ENCODE data around the gene MT1B.

Gene MT1B

DNA sequence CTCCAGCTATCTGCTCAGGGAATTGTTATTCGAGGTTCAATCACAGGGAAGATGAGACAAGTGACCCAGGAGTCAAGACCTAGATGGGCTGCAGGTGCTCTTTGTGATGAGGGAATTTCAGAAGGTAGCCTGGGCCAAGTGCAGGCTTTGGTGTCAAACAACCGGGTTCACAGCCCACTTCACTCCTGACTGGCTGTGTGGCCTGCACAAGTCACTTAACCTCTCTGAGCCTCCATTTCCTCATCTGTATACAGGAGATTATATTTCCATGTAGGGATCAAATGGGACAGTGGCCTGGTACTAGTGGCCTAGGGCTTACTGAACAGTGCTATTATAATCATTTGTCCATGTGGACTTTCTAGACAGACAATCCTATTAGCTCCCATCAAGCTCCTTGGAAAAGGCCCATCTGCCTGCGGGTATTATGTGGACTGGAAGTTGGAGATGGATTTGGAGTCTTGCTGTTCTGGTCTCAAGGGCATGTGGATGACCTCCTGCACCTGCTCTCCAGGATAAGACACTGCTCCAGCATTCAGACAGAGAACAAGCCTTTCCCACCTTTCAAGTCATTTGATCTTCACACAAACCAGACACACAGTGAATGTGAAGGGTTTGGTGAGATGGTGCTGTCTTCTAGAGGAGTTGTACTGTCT lies 27.5 kb downstream of the MT1B start:
- no peak for DNase-seq (ENCODE audit: low spot score in 2 of 2)
- H3K4me3 Mint-ChIP-seq: no peak overlapping the region
- ATAC-seq (replicated peaks; ENCODE audit: extremely low read depth, poor library complexity, severe bottlenecking): no peak
- peaks cover 23% of the 10 kb centered on the region for H3K27me3 Mint-ChIP-seq
- H3K36me3 Mint-ChIP-seq (ENCODE audit: insufficient read depth): peaks cover 12% of the 10 kb centered on the region
- peaks cover 28% of the 10 kb centered on the region for H3K4me1 Mint-ChIP-seq
- no peak overlapping the region for H3K27ac Mint-ChIP-seq (ENCODE audit: low read depth)
- no peaks in the 10 kb centered on the region for H3K9me3 Mint-ChIP-seq

DNA sequence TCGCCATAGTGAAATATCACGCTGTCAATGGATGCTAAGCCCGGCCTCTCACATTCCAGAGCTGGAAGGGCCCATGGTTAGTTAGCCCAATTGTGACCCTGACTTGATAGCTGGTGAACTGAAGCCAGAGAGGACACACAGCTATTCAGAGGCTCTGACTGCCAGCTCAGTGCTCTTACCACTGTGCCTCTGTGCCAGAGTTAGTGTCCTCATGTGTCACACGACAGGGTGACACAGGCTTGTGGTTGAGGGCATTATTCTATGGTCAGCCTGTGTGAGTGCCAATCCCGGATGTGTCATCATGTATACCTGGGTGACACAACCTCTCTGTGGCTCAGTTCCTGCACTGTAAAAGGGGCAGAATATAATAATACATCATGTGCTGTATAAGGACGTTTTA lies 28.1 kb downstream of the MT1B start:
- Mint-ChIP-seq H3K4me3 (no peak overlapping the region), H3K4me1 (peaks cover 29% of the 10 kb centered on the region), H3K36me3 (ENCODE audit: insufficient read depth) (peaks cover 12% of the 10 kb centered on the region), H3K27ac (ENCODE audit: low read depth) (no peak overlapping the region), H3K9me3 (no peaks in the 10 kb centered on the region), H3K27me3 (peaks cover 17% of the 10 kb centered on the region)
- DNase-seq (ENCODE audit: low spot score in 2 of 2) (no peak), ATAC-seq (replicated peaks; ENCODE audit: extremely low read depth, poor library complexity, severe bottlenecking) (no peak)

DNA sequence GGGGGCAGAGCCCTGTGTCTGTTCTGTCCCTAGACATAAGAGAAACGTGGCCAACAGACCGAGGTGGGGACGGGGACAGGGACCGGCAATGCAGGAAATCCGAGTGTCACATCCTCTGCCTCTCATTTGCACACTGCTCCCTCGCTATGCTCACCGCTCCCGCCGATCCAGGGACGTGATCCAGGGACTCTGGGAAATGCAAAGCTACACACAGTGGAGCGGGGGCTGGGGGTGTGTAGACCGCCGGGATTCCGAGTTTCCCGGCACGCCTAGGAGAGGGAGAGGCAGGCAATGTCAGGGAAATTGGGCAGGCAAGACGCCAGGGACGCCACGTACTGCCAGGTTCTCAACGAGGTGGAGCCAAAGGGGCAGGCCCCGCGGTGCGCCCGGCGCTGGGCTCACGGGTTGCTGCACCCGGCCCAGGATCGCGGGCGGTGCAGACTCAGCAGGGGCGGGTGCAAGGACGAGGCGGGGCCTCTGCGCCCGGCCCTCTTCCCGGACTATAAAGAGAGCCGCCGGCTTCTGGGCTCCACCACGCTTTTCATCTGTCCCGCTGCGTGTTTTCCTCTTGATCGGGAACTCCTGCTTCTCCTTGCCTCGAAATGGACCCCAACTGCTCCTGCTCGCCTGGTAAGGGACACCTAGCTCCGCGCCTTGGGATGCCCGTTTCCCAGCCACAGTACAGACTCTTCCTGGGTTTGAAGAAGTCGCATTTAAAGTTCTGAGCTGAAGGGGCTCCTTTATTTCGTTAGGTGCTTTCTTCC lies 30.4 kb downstream of the MT1B start, which contains the start of gene MT1X:
TSS of gene MT1X (plus strand) at position 532 of the 764 bp plus-strand sequence. CDS start at position 603, 71 bp downstream.
- Mint-ChIP-seq H3K36me3 (ENCODE audit: insufficient read depth) (peaks cover 12% of the 10 kb centered on the region), H3K27me3 (no peaks in the 10 kb centered on the region), H3K27ac (ENCODE audit: low read depth) (peak within 1 kb of the TSS; percentile 92), H3K4me1 (peaks cover 23% of the 10 kb centered on the region), H3K9me3 (no peaks in the 10 kb centered on the region), H3K4me3 (peak within 1 kb of the TSS; percentile 93)
- DNase-seq (ENCODE audit: low spot score in 2 of 2): peak; percentile 80 to 82
- peak; percentile 99 for ATAC-seq (replicated peaks; ENCODE audit: extremely low read depth, poor library complexity, severe bottlenecking)

- Mint-ChIP-seq H3K27ac (ENCODE audit: low read depth) (peak overlapping the region; percentile 92), H3K4me3 (peak overlapping the region; percentile 93), H3K4me1 (peaks cover 23% of the 10 kb centered on the region), H3K9me3 (no peaks in the 10 kb centered on the region), H3K27me3 (no peaks in the 10 kb centered on the region), H3K36me3 (ENCODE audit: insufficient read depth) (peaks cover 12% of the 10 kb centered on the region)
- peak; percentile 9 for ATAC-seq (replicated peaks; ENCODE audit: extremely low read depth, poor library complexity, severe bottlenecking)
- no peak for DNase-seq (ENCODE audit: low spot score in 2 of 2)
These were observed 31.2 kb downstream of the MT1B start for GRCh38 chr16:56682703-56683397.

DNA sequence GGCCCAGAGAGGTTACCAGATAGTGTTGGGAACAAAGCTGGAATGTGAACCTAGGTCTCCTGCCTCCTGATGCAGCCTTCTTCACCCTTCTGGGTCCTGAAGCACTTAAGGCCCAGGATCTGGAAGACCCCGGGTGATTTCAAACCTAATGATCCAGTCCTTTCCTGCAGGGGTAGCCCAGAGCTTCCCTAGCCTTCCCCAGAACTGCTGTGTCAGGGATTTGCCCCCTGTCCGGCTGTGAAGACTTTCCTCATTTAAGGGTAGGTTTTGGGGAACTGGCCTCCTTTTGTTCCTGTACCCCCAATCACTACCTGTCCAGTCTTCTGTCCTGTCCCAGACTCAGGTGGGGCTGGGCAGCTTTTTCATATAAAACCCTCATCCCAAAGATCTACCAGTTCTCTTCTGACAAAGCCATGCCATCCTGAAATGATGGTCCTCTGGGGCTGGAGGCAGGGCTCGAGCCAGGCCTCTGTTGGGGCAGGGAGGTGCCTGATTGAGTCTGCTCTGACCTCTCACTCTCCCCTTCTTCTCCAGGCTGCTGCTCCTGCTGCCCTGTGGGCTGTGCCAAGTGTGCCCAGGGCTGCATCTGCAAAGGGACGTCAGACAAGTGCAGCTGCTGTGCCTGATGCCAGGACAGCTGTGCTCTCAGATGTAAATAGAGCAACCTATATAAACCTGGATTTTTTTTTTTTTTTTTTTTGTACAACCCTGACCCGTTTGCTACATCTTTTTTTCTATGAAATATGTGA lies 31.9 kb downstream of the MT1B start:
- H3K4me3 Mint-ChIP-seq: peak overlapping the region; percentile 93
- DNase-seq (ENCODE audit: low spot score in 2 of 2) (no peak), ATAC-seq (replicated peaks; ENCODE audit: extremely low read depth, poor library complexity, severe bottlenecking) (no peak)
- no peaks in the 10 kb centered on the region for H3K9me3 Mint-ChIP-seq
- H3K4me1 Mint-ChIP-seq: peaks cover 23% of the 10 kb centered on the region
- peaks cover 12% of the 10 kb centered on the region for H3K36me3 Mint-ChIP-seq (ENCODE audit: insufficient read depth)
- H3K27ac Mint-ChIP-seq (ENCODE audit: low read depth): no peak overlapping the region
- H3K27me3 Mint-ChIP-seq: no peaks in the 10 kb centered on the region

- H3K9me3 Mint-ChIP-seq: no peaks in the 10 kb centered on the region
- H3K4me1 Mint-ChIP-seq: peaks cover 23% of the 10 kb centered on the region
- H3K27me3 Mint-ChIP-seq: no peaks in the 10 kb centered on the region
- peak overlapping the region; percentile 93 for H3K4me3 Mint-ChIP-seq
- no peak for ATAC-seq (replicated peaks; ENCODE audit: extremely low read depth, poor library complexity, severe bottlenecking)
- DNase-seq (ENCODE audit: low spot score in 2 of 2): no peak
- H3K36me3 Mint-ChIP-seq (ENCODE audit: insufficient read depth): peaks cover 12% of the 10 kb centered on the region
- H3K27ac Mint-ChIP-seq (ENCODE audit: low read depth): no peak overlapping the region
These were observed 32.7 kb downstream of the MT1B start for GRCh38 chr16:56684256-56684925.

- Mint-ChIP-seq H3K4me1 (peaks cover 23% of the 10 kb centered on the region), H3K36me3 (ENCODE audit: insufficient read depth) (peaks cover 12% of the 10 kb centered on the region), H3K27me3 (no peaks in the 10 kb centered on the region), H3K9me3 (no peaks in the 10 kb centered on the region), H3K27ac (ENCODE audit: low read depth) (no peak overlapping the region), H3K4me3 (no peak overlapping the region)
- no peak for DNase-seq (ENCODE audit: low spot score in 2 of 2)
- no peak for ATAC-seq (replicated peaks; ENCODE audit: extremely low read depth, poor library complexity, severe bottlenecking)
These were observed 33.4 kb downstream of the MT1B start for GRCh38 chr16:56684926-56685590.

DNA sequence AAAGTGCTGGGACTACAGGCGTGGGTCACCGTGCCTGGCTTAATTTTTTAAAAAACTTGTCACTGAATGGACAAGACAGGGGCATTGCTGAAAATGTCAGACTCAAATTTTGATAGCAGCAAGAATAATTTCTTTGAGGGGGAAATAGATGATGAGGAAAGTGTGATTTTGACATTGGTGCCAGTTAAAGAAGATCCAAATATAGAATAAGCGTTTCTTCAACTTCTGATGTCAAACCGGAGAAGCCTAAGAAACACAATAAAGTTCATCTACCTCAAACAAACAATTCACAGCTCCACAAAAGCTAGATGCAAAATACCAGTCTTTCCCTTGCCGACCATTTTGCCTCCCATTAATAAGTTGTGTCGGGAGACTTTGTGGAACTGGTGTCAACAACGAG lies 35.1 kb downstream of the MT1B start:
- ATAC-seq (replicated peaks; ENCODE audit: extremely low read depth, poor library complexity, severe bottlenecking) (no peak), DNase-seq (ENCODE audit: low spot score in 2 of 2) (no peak)
- H3K36me3 Mint-ChIP-seq (ENCODE audit: insufficient read depth): peaks cover 11% of the 10 kb centered on the region
- no peak overlapping the region for H3K4me3 Mint-ChIP-seq
- no peaks in the 10 kb centered on the region for H3K27me3 Mint-ChIP-seq
- no peak overlapping the region for H3K27ac Mint-ChIP-seq (ENCODE audit: low read depth)
- H3K9me3 Mint-ChIP-seq: no peaks in the 10 kb centered on the region
- peaks cover 17% of the 10 kb centered on the region for H3K4me1 Mint-ChIP-seq

DNA sequence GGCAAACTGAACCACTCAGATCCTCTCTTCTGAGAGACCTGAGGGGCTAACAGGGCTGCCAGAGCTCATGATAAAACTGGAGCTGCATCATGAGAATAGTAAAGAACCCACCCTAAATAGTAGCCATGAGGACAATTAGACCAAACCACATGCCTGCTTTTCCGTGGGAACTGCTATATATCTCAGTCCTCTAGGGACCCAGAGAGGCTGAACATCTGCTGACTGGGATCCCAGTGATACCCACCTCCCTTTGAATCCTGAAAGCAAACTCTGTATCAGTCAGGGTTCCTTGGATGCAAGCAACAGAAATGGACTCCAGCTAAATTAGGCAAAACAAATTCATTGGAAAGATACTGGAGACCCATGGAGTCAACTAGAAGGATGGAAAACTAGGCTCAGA lies 37.1 kb downstream of the MT1B start:
- DNase-seq (ENCODE audit: low spot score in 2 of 2) (no peak), ATAC-seq (replicated peaks; ENCODE audit: extremely low read depth, poor library complexity, severe bottlenecking) (no peak)
- no peak overlapping the region for H3K27ac Mint-ChIP-seq (ENCODE audit: low read depth)
- peaks cover 6% of the 10 kb centered on the region for H3K4me1 Mint-ChIP-seq
- H3K4me3 Mint-ChIP-seq: no peak overlapping the region
- H3K27me3 Mint-ChIP-seq: no peaks in the 10 kb centered on the region
- no peaks in the 10 kb centered on the region for H3K36me3 Mint-ChIP-seq (ENCODE audit: insufficient read depth)
- no peaks in the 10 kb centered on the region for H3K9me3 Mint-ChIP-seq

GRCh38 chr16:56689171-56689570 lies 37.5 kb downstream of the MT1B start:
- no peak for ATAC-seq (replicated peaks; ENCODE audit: extremely low read depth, poor library complexity, severe bottlenecking)
- DNase-seq (ENCODE audit: low spot score in 2 of 2): no peak

DNA sequence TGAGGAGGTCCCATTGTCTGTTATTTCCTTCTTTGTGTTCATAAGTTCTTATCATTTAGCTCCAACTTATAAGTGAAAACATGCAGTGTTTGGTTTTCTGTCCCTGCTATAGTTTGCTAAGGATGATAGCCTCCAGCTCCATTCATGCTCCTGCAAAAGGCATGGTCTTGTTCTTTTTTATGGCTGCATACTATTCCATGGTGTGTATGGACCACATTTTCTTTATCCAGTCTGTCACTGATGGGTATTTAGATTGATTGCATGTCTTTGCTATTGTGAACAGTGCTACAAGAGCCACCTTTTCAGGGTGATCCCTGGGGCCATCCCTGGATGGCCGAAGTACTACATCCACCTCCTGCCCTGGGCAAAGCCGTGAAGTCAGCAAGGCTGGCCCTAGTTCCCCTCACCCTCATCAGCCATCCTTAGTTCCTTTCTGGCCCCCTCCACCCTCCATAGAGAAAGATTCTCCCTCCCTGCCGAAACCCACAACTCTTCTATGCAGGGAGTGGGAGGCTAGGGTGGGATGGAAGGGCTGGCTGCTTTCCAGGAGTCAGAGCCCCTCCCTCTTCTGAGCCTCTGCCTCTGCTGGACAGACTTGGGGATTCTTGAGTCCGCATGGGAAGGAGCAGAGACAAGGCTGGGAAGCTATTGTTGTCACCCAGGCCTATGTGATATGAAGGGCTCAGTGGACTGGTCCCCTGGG lies 38.9 kb downstream of the MT1B start:
- Mint-ChIP-seq H3K27ac (ENCODE audit: low read depth) (no peak overlapping the region), H3K27me3 (no peaks in the 10 kb centered on the region), H3K4me3 (no peak overlapping the region), H3K4me1 (no peaks in the 10 kb centered on the region), H3K36me3 (ENCODE audit: insufficient read depth) (no peaks in the 10 kb centered on the region), H3K9me3 (no peaks in the 10 kb centered on the region)
- DNase-seq (ENCODE audit: low spot score in 2 of 2) (no peak), ATAC-seq (replicated peaks; ENCODE audit: extremely low read depth, poor library complexity, severe bottlenecking) (no peak)

More at GRCh38 chr16:56689171-56689570, 37.5 kb downstream of the MT1B start:
- Mint-ChIP-seq H3K9me3 (no peaks in the 10 kb centered on the region), H3K4me3 (no peak overlapping the region), H3K4me1 (peaks cover 2% of the 10 kb centered on the region), H3K27me3 (no peaks in the 10 kb centered on the region), H3K36me3 (ENCODE audit: insufficient read depth) (no peaks in the 10 kb centered on the region), H3K27ac (ENCODE audit: low read depth) (no peak overlapping the region)
